IgD-negative memory B cell (primary cell): ENCODE data around the gene LOX. TPM values are rescaled to one million over a fixed set of nuclear protein-coding genes. Genes with fewer than 3 reads are reported as not detected.

Experiments
- H3K27ac Mint-ChIP-seq, 3 donors: one replicate each; pipeline ENCODE4 v1.8.0; 2020 to 2022; ENCODE audit warnings: mild to moderate bottlenecking in 3 of 3, mixed read lengths in 3 of 3, moderate library complexity in 1 of 3
- H3K27me3 Mint-ChIP-seq: one replicate; pipeline ENCODE4 v1.8.0; 2021; ENCODE audit warnings: mixed read lengths
- H3K36me3 Mint-ChIP-seq: one replicate; pipeline ENCODE4 v1.8.0; 2020; ENCODE audit warnings: mild to moderate bottlenecking, mixed read lengths
- H3K4me1 Mint-ChIP-seq, 3 donors: one replicate each; pipeline ENCODE4 v1.8.0; 2020 to 2022; ENCODE audit warnings: mixed read lengths in 3 of 3, mild to moderate bottlenecking in 1 of 3
- H3K4me3 Mint-ChIP-seq, 4 donors: one replicate each; pipeline ENCODE4 v1.8.0; 2020 to 2022; ENCODE audit warnings: mild to moderate bottlenecking in 4 of 4, mixed read lengths in 4 of 4, moderate library complexity in 3 of 4
- H3K9me3 Mint-ChIP-seq, 3 donors: one replicate each; pipeline ENCODE4 v1.8.0; 2020 to 2021; ENCODE audit warnings: mixed read lengths in 3 of 3, mild to moderate bottlenecking in 1 of 3
- polyA plus RNA-seq: library from polyadenylated mRNA; unstranded; fragments of 300-500 nt; fragmentation: Illumina TruSeq; gene quantifications from one replicate; pipeline ENCODE4 v1.2.3, GENCODE V29; 2021

Gene LOX
- polyA plus RNA-seq, 1 donor from 2014 or later, result not detected

GRCh38 chr5:122081541-122081940, 3.5 kb upstream of the LOX start:
- Mint-ChIP-seq H3K4me1 (peaks cover 4 to 10% (median 6%) of the 10 kb centered on the region in 3 donors), H3K36me3 (no peaks in the 10 kb centered on the region), H3K27ac (no peak overlapping the region), H3K27me3 (peaks cover 32% of the 10 kb centered on the region), H3K4me3 (no peak overlapping the region), H3K9me3 (peaks cover 0 to 4% (median 0%) of the 10 kb centered on the region in 3 donors)

DNA sequence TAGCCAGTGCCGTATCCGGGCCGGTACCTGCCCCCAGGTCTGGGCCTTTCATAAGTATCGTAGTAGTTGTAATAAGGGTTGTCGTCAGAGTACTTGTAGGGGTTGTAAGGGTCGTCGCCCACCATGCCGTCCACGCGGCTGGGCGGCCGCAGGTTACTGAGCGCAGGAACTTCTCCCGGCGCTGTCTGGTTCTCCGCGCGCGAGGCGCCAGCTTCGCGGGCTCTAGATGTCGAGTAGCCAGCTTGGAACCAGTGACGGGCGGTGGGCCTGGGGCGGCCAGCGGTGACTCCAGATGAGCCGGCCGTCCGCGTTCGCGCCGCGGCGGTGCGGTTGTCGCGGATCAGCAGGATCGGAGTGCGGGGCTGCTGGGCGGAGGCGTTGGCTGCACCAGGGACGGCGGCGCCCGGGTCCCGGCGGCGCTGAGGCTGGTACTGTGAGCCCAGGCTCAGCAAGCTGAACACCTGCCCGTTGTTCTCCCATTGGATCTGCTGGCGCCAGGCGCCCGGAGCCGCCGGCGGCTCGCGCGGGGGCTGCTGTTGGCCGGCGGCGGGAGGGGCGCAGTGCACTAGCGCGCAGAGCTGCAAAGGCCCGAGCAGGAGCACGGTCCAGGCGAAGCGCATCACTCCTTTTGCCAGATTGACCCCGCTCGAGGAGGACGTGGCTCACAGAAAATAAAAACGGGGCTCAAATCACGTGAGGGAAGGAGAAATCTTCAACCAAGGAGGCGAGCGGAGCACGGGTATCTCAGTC, 518 bp downstream of the LOX start:
- Mint-ChIP-seq H3K4me3 (peak overlapping the region in 2 of 4 donors; percentile 38 to 84), H3K36me3 (no peaks in the 10 kb centered on the region), H3K27ac (no peak overlapping the region), H3K4me1 (peaks cover 3 to 11% (median 8%) of the 10 kb centered on the region in 3 donors), H3K27me3 (peaks cover 47% of the 10 kb centered on the region), H3K9me3 (peaks cover 0 to 2% (median 0%) of the 10 kb centered on the region in 3 donors)

- Mint-ChIP-seq H3K4me1 (peaks cover 3 to 11% (median 8%) of the 10 kb centered on the region in 3 donors), H3K27me3 (peaks cover 47% of the 10 kb centered on the region), H3K9me3 (peaks cover 0 to 2% (median 0%) of the 10 kb centered on the region in 3 donors)
These were observed 1.2 kb downstream of the LOX start for GRCh38 chr5:122076669-122077365.

DNA sequence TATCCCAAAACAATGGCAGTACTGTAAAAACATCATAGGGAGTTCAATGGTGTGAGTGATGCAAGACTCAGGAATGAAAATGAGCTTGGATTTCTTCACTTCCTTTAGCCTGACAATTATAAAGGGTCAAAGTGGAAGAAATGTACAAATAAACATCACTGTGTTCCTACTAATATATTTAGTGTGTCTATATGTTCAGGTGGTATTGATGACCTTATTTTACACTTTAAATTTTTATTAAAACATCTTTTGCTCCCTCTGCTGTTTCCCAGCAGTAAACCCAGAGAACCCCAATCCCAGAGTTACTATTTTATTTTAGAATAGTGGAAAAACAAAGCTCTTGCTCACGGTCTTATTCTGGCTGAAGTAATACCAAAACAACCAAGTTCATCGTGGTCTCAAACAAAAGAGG, 2.0 kb downstream of the LOX start:
- Mint-ChIP-seq H3K27me3 (peaks cover 47% of the 10 kb centered on the region), H3K27ac (no peak overlapping the region), H3K4me3 (no peak overlapping the region), H3K36me3 (no peaks in the 10 kb centered on the region), H3K9me3 (peaks cover 0 to 2% (median 0%) of the 10 kb centered on the region in 3 donors), H3K4me1 (peaks cover 3 to 11% (median 8%) of the 10 kb centered on the region in 3 donors)

More at GRCh38 chr5:122076669-122077365, 1.2 kb downstream of the LOX start:
- no peak overlapping the region for H3K27ac Mint-ChIP-seq
- H3K36me3 Mint-ChIP-seq, result no peaks in the 10 kb centered on the region
- H3K4me3 Mint-ChIP-seq, result peak overlapping the region in 3 of 4 donors; percentile 38 to 84 (median 78)

GRCh38 chr5:122073864-122074263, 4.2 kb downstream of the LOX start:
- Mint-ChIP-seq H3K4me1 (peaks cover 3 to 11% (median 8%) of the 10 kb centered on the region in 3 donors), H3K9me3 (no peaks in the 10 kb centered on the region), H3K4me3 (no peak overlapping the region), H3K27ac (no peak overlapping the region), H3K36me3 (no peaks in the 10 kb centered on the region), H3K27me3 (peaks cover 36% of the 10 kb centered on the region)

DNA sequence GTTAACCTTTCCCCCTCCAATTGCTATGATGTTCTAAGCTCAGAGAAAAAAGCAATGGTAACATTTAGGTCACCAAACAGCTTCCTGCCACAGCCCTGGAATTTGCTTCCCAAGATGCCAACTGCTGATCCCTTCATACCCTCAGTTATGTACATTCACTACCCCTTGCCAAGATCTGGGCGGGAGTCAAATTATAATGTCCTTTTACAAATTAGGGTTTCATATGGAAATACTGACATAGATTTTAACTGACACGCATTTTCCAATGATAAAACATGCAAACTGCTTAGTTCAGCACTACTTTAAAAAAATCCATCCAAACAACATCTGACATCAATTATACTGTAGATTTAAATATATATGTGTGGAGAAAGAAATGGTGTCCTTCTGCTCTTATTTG, 5.0 kb downstream of the LOX start:
- no peak overlapping the region for H3K4me3 Mint-ChIP-seq
- peaks cover 1 to 8% (median 7%) of the 10 kb centered on the region in 3 donors for H3K4me1 Mint-ChIP-seq
- no peak overlapping the region for H3K27ac Mint-ChIP-seq
- H3K27me3 Mint-ChIP-seq, result peaks cover 29% of the 10 kb centered on the region
- H3K36me3 Mint-ChIP-seq, result no peaks in the 10 kb centered on the region
- no peaks in the 10 kb centered on the region for H3K9me3 Mint-ChIP-seq

DNA sequence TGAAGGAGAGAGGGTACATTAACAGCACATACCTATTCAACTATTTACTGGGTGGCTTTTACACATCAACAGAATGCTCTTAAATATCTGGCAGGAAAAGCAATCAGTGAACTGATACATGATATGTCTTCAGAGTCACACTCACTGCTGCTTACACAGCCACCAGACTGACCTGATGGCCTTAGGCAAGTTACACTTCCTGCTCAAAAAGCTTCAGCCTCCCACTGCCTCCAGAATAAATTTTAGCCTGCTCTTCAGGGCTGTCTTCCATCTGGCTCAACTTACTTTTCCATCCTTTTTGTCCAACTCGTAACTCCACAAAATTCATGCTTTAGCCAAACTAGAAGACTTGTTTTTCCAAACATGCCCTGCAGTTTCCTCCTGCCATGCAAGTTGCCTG, 10.7 kb downstream of the LOX start:
- Mint-ChIP-seq H3K4me1 (no peaks in the 10 kb centered on the region), H3K36me3 (no peaks in the 10 kb centered on the region), H3K27me3 (no peaks in the 10 kb centered on the region), H3K27ac (no peak overlapping the region), H3K9me3 (no peaks in the 10 kb centered on the region), H3K4me3 (no peak overlapping the region)

- Mint-ChIP-seq H3K9me3 (no peaks in the 10 kb centered on the region), H3K27me3 (no peaks in the 10 kb centered on the region), H3K4me3 (no peak overlapping the region), H3K4me1 (no peaks in the 10 kb centered on the region), H3K27ac (no peak overlapping the region), H3K36me3 (no peaks in the 10 kb centered on the region)
These were observed 13.1 kb downstream of the LOX start for GRCh38 chr5:122064992-122065391.

DNA sequence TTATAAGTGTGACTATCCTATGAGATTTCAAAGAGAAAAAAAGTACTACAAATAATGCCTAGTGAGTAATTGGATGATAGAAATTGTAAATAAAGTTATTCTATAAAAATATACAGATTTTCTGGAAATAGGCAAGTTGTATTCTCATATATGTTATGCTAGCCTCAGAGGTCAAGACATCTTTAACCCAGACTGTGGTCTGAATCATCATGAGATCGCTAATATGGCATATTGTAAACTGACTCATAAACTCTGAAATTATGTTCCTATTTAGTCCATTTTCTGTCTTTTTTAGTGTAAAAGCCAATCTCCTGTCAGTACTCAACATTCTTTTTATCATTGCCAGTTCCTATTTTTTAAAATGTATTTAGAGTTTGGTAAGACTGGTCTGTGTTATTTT, 14.2 kb downstream of the LOX start:
- H3K4me1 Mint-ChIP-seq, result no peaks in the 10 kb centered on the region

DNA sequence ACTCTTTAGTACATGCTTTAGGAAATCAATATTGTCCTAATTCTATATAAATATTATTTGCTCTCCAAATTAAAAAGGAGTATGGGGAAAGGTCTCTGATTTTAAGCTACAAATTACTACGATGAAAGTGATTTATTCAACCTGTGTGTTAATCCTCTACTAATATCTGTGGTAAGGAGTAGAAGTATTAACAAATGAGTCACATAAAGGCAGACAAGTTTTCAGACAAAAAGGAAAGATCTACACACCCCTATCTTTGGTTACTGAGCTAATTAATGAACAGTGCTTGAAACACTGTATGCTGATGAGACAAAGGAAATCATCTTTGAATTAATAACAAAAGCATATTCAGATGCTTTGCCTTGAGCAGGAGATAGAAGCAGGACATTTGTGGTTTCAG, 15.9 kb downstream of the LOX start:
- H3K27ac Mint-ChIP-seq, result no peak overlapping the region
- no peaks in the 10 kb centered on the region for H3K36me3 Mint-ChIP-seq
- no peaks in the 10 kb centered on the region for H3K4me1 Mint-ChIP-seq
- H3K27me3 Mint-ChIP-seq, result no peaks in the 10 kb centered on the region
- H3K4me3 Mint-ChIP-seq, result no peak overlapping the region
- no peaks in the 10 kb centered on the region for H3K9me3 Mint-ChIP-seq

More for the DNA sequence above, 14.2 kb downstream of the LOX start:
- Mint-ChIP-seq H3K4me3 (no peak overlapping the region), H3K9me3 (no peaks in the 10 kb centered on the region), H3K27ac (no peak overlapping the region), H3K27me3 (no peaks in the 10 kb centered on the region), H3K36me3 (no peaks in the 10 kb centered on the region)

- no peak overlapping the region for H3K4me3 Mint-ChIP-seq
- peaks cover 0 to 2% (median 0%) of the 10 kb centered on the region in 3 donors for H3K4me1 Mint-ChIP-seq
- no peaks in the 10 kb centered on the region for H3K27me3 Mint-ChIP-seq
- H3K36me3 Mint-ChIP-seq, result peaks cover 2% of the 10 kb centered on the region
- no peaks in the 10 kb centered on the region for H3K9me3 Mint-ChIP-seq
- no peak overlapping the region for H3K27ac Mint-ChIP-seq
These were observed 21.1 kb downstream of the LOX start for GRCh38 chr5:122056913-122057312.

- Mint-ChIP-seq H3K27me3 (no peaks in the 10 kb centered on the region), H3K9me3 (no peaks in the 10 kb centered on the region), H3K4me1 (peaks cover 0 to 2% (median 0%) of the 10 kb centered on the region in 3 donors), H3K36me3 (peaks cover 6% of the 10 kb centered on the region), H3K27ac (no peak overlapping the region), H3K4me3 (no peak overlapping the region)
These were observed 23.8 kb downstream of the LOX start for GRCh38 chr5:122054266-122054665.

- Mint-ChIP-seq H3K4me1 (peaks cover 0 to 2% (median 0%) of the 10 kb centered on the region in 3 donors), H3K27ac (no peak overlapping the region), H3K4me3 (no peak overlapping the region), H3K27me3 (no peaks in the 10 kb centered on the region), H3K36me3 (peaks cover 11% of the 10 kb centered on the region), H3K9me3 (no peaks in the 10 kb centered on the region)
These were observed 24.6 kb downstream of the LOX start for GRCh38 chr5:122053181-122054109.

- Mint-ChIP-seq H3K27ac (no peak overlapping the region), H3K4me1 (peaks cover 0 to 2% (median 0%) of the 10 kb centered on the region in 3 donors), H3K27me3 (no peaks in the 10 kb centered on the region), H3K36me3 (peaks cover 11% of the 10 kb centered on the region), H3K4me3 (no peak overlapping the region), H3K9me3 (peaks cover 0 to 2% (median 0%) of the 10 kb centered on the region in 3 donors)
These were observed 26.5 kb downstream of the LOX start for GRCh38 chr5:122051569-122051968.

- peaks cover 11% of the 10 kb centered on the region for H3K36me3 Mint-ChIP-seq
These were observed 27.1 kb downstream of the LOX start for GRCh38 chr5:122050959-122051358.

More at GRCh38 chr5:122050959-122051358, 27.1 kb downstream of the LOX start:
- Mint-ChIP-seq H3K27me3 (no peaks in the 10 kb centered on the region), H3K4me1 (peaks cover 0 to 2% (median 0%) of the 10 kb centered on the region in 3 donors), H3K9me3 (peaks cover 0 to 2% (median 0%) of the 10 kb centered on the region in 3 donors), H3K4me3 (no peak overlapping the region), H3K27ac (no peak overlapping the region)
